BE2C (cell line): ENCODE data around the gene GTF3C2.

Experiments
- DNase-seq: peaks from one replicate; pipeline ENCODE4 v3.0.0-alpha.2; 2020
- H3K27me3 ChIP-seq: fragments of 250-450 bp; sonication (Bioruptor Pico); 2 replicates; pipeline ENCODE4 v1.5.1; 2020; ENCODE audit warnings: mild to moderate bottlenecking
- H3K36me3 ChIP-seq: fragments of 250-450 bp; sonication (Bioruptor Pico); 2 replicates; pipeline ENCODE4 v1.5.1; 2020; ENCODE audit warnings: mild to moderate bottlenecking
- H3K4me1 ChIP-seq: fragments of 250-450 bp; sonication (Bioruptor Pico); 2 replicates; pipeline ENCODE4 v1.5.1; 2020
- H3K4me3 ChIP-seq: 2 replicates; pipeline ENCODE4 v1.5.1; 2011; ENCODE audit warnings: low read depth, low read length
- H3K9me3 ChIP-seq: fragments of 250-450 bp; sonication (Bioruptor Pico); 2 replicates; pipeline ENCODE4 v1.5.1; 2020
- CTCF ChIP-seq: IDR thresholded peaks from 2 replicates; pipeline ENCODE4 v1.5.1; 2012; ENCODE audit warnings: mild to moderate bottlenecking, low read depth, low read length

GTF3C2 gene

GRCh38 chr2:27378096-27378808, 21.7 kb upstream of the GTF3C2 start:
- Histone ChIP-seq H3K4me1 (no peaks in the 10 kb centered on the region), H3K9me3 (no peaks in the 10 kb centered on the region), H3K27me3 (no peaks in the 10 kb centered on the region), H3K4me3 (no peak overlapping the region), H3K36me3 (peaks cover 65% of the 10 kb centered on the region)
- TF ChIP-seq CTCF, result peak; percentile 21; the same call in 1 of the 2 replicates
- no peak for DNase-seq

GRCh38 chr2:27377618-27378095, 21.1 kb upstream of the GTF3C2 start:
- Histone ChIP-seq H3K4me3 (no peak overlapping the region), H3K4me1 (no peaks in the 10 kb centered on the region), H3K9me3 (no peaks in the 10 kb centered on the region), H3K27me3 (no peaks in the 10 kb centered on the region), H3K36me3 (peaks cover 69% of the 10 kb centered on the region)
- no peak for TF ChIP-seq CTCF
- DNase-seq, result no peak

- Histone ChIP-seq H3K9me3 (no peaks in the 10 kb centered on the region), H3K4me1 (no peaks in the 10 kb centered on the region), H3K27me3 (no peaks in the 10 kb centered on the region), H3K36me3 (peaks cover 70% of the 10 kb centered on the region), H3K4me3 (no peak overlapping the region)
- no peak for TF ChIP-seq CTCF
- DNase-seq, result no peak
These were observed 20.5 kb upstream of the GTF3C2 start for GRCh38 chr2:27376866-27377617.

GRCh38 chr2:27376151-27376865, 19.7 kb upstream of the GTF3C2 start:
- no peak overlapping the region for H3K4me3 ChIP-seq
- H3K36me3 ChIP-seq, result peaks cover 62% of the 10 kb centered on the region
- DNase-seq, result no peak
- no peaks in the 10 kb centered on the region for H3K27me3 ChIP-seq
- no peaks in the 10 kb centered on the region for H3K9me3 ChIP-seq
- no peak for TF ChIP-seq CTCF
- no peaks in the 10 kb centered on the region; the same call in 1 of the 2 replicates for H3K4me1 ChIP-seq

GRCh38 chr2:27375513-27376099, 19.0 kb upstream of the GTF3C2 start:
- H3K4me1 ChIP-seq, result no peaks in the 10 kb centered on the region; the same call in 1 of the 2 replicates
- no peak for DNase-seq
- peaks cover 59% of the 10 kb centered on the region for H3K36me3 ChIP-seq
- no peaks in the 10 kb centered on the region for H3K27me3 ChIP-seq
- no peak for TF ChIP-seq CTCF
- no peaks in the 10 kb centered on the region for H3K9me3 ChIP-seq
- H3K4me3 ChIP-seq, result no peak overlapping the region
